K562 (cell line): ENCODE measurements around the gene POLL. TPM values are rescaled to one million over a fixed set of nuclear protein-coding genes. Genes with fewer than 3 reads are reported as not detected.

Source experiments
- CREB1 ChIP-seq, 2 experiments: sonication (generic) in 1 of 2; formaldehyde crosslinking in 1 of 2; IDR thresholded peaks; 2 replicates each; pipeline versions ENCODE4 v1.6.1 to v1.8.0; 2012 to 2022; ENCODE audit warnings: inconsistent platforms in 1 of 2, mild to moderate bottlenecking in 1 of 2, missing genetic modification reagents in 1 of 2, moderate library complexity in 1 of 2
- HCFC1 ChIP-seq: IDR thresholded peaks from 2 replicates; pipeline ENCODE4 v1.6.1; 2012; ENCODE audit warnings: low read depth, low read length, improper control_type of control experiment
- HMGN3 ChIP-seq: IDR thresholded peaks from 2 replicates; pipeline ENCODE4 v1.6.1; 2011; ENCODE audit warnings: borderline replicate concordance, low read depth, mild to moderate bottlenecking, mixed read lengths, low read length; ENCODE audit not compliant: insufficient read length; ENCODE audit errors: extremely low read depth
- KDM2B ChIP-seq: fragments of 250-450 bp; sonication (Bioruptor Pico); IDR thresholded peaks from 2 replicates; pipeline ENCODE4 v1.8.0; 2021; ENCODE audit warnings: mild to moderate bottlenecking, moderate library complexity
- MAFF ChIP-seq: IDR thresholded peaks from 2 replicates; pipeline ENCODE4 v1.6.1; 2012; ENCODE audit warnings: low read length, improper control_type of control experiment
- MCM7 ChIP-seq, 2 experiments: fragments of 450-650 bp; IDR thresholded peaks; 2 replicates each; pipeline ENCODE4 v1.6.1; 2016 to 2018
- POLR2AphosphoS5 ChIP-seq: IDR thresholded peaks from 2 replicates; pipeline ENCODE4 v1.6.1; 2011; ENCODE audit warnings: mild to moderate bottlenecking, low read depth, low read length, moderate library complexity; ENCODE audit not compliant: control insufficient read depth, insufficient read depth
- PPARD ChIP-seq: fragments of 250-450 bp; sonication (Bioruptor Pico); IDR thresholded peaks from 2 replicates; pipeline ENCODE4 v1.8.0; 2022; ENCODE audit warnings: inconsistent platforms, mild to moderate bottlenecking, moderate library complexity
- RAD51 ChIP-seq: fragments of 450-650 bp; IDR thresholded peaks from 2 replicates; pipeline ENCODE4 v1.7.1; 2016; ENCODE audit warnings: low read depth, mild to moderate bottlenecking, borderline replicate concordance
- TCF3 ChIP-seq: sonication (generic); formaldehyde crosslinking; IDR thresholded peaks from 2 replicates; pipeline ENCODE4 v1.4.0; 2020; ENCODE audit warnings: mild to moderate bottlenecking, missing genetic modification reagents
- THRAP3 ChIP-seq: fragments of 450-650 bp; IDR thresholded peaks from 2 replicates; pipeline ENCODE4 v1.6.1; 2016; ENCODE audit warnings: mild to moderate bottlenecking, inconsistent platforms, borderline replicate concordance
- ZNF316 ChIP-seq: fragments of 450-650 bp; IDR thresholded peaks from 2 replicates; pipeline ENCODE4 v1.6.1; 2016
- polyA plus RNA-seq, 8 experiments: library from polyadenylated mRNA; depleted of rRNA in 4 of 8; stranded (reverse) in 5 of 8; unstranded in 3 of 8; fragments of >200 nt; fragmentation: Nextera tagmentation in 2 of 8; fragmentation: Illumina TruSeq in 1 of 8; extraction: Ambion mirVana in 2 of 8; extraction: Trizol in 1 of 8; gene quantifications; 2 replicates each; pipeline versions ENCODE4 v1.2.1 to v1.2.3, GENCODE V29; 2011 to 2014; ENCODE audit warnings: inconsistent platforms in 1 of 8, missing spikeins in 1 of 8
- total RNA-seq, 7 experiments: library from RNA; depleted of rRNA in 6 of 7; stranded (reverse); fragments of >200 nt in 6 of 7; fragmentation: Illumina TruSeq in 2 of 7; extraction: Trizol in 2 of 7; gene quantifications; 2 replicates each; pipeline versions ENCODE4 v1.2.1 to v1.2.3, GENCODE V29; 2011 to 2021; ENCODE audit warnings: low replicate concordance in 1 of 7
- TF ChIP-seq, protein P1 (sequence below): sonication (generic); formaldehyde crosslinking; IDR thresholded peaks from 2 replicates; pipeline ENCODE4 v1.4.0; 2020; ENCODE audit warnings: mild to moderate bottlenecking, missing genetic modification reagents
- TF ChIP-seq, protein P2 (sequence below): sonication (generic); formaldehyde crosslinking; IDR thresholded peaks from 2 replicates; pipeline ENCODE4 v1.8.1; 2023; ENCODE audit warnings: mild to moderate bottlenecking, missing genetic modification reagents
- TF ChIP-seq, protein P3 (sequence below), 2 experiments: fragments of 450-650 bp in 1 of 2; sonication (generic) in 1 of 2; formaldehyde crosslinking in 1 of 2; IDR thresholded peaks; 2 replicates each; pipeline versions ENCODE4 v1.7.1 to v1.9.0; 2016 to 2022; ENCODE audit warnings: inconsistent platforms in 1 of 2, mild to moderate bottlenecking in 1 of 2, missing genetic modification reagents in 1 of 2

The POLL gene
- total and polyA plus RNA-seq, 9 of the 15 experiments (the other 6 are each of a cell fraction or from before 2014, with no cell fraction given): 1.2 to 18.7 (median 10.9) TPM

DNA sequence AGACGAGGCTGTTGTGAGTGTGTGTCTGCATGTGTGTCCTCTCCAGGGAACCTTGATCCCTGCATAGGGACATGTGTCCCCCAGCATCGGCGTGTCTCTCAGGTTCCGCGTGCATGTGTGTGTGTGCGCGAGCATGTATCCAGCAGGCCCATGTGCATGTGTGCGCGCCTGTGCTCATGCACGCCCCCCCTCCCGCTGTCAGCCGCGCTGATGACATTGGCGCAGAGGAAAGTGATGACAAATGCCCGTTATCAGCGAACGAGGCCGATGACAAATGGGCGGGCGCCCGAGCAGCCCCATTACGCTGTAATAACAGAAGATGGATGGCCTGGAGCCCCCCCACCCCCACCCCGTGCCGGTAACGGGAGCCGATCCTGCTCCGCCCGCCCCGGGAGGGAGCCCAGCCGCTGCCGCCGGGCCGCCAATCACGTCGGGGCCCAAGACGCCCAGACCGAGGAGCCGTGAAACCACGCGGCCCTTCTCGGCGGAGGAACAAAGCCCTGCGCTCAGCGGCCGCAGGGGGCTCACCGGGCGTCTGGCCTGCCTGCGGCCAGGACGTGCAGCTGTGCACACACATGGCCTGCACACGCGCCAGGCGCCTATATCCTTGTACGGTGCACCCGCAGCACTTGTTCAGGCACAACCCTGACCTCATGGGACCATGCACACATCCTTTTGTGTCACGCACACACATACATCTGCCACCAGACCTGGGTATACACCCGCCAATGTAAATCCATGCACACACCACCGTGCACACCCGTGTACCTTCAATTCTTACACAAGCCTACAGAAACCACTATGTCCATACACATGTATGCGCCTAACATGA is 21.5 kb downstream of the POLL start (continued):
- TF ChIP-seq, protein P1, sequence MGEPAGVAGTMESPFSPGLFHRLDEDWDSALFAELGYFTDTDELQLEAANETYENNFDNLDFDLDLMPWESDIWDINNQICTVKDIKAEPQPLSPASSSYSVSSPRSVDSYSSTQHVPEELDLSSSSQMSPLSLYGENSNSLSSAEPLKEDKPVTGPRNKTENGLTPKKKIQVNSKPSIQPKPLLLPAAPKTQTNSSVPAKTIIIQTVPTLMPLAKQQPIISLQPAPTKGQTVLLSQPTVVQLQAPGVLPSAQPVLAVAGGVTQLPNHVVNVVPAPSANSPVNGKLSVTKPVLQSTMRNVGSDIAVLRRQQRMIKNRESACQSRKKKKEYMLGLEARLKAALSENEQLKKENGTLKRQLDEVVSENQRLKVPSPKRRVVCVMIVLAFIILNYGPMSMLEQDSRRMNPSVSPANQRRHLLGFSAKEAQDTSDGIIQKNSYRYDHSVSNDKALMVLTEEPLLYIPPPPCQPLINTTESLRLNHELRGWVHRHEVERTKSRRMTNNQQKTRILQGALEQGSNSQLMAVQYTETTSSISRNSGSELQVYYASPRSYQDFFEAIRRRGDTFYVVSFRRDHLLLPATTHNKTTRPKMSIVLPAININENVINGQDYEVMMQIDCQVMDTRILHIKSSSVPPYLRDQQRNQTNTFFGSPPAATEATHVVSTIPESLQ: no peak
- TF ChIP-seq MAFF: no peak
- no peak for TF ChIP-seq MCM7 (IDR thresholded peaks at IDR 0.05)
- 0 out of 2 replicates have a peak, but pooled peaks have one; percentile 36 for TF ChIP-seq CREB1 (IDR thresholded peaks at IDR 0.05)
- TF ChIP-seq CREB1 (CRISPR knock-in tag; IDR thresholded peaks at IDR 0.05): peak; percentile 60
- no peak for TF ChIP-seq THRAP3
- no peak for TF ChIP-seq KDM2B (CRISPR knock-in tag)
- no peak for TF ChIP-seq HCFC1
- no peak for TF ChIP-seq POLR2AphosphoS5
- TF ChIP-seq PPARD (CRISPR knock-in tag): no peak
- peak; percentile 69 for TF ChIP-seq HMGN3
- TF ChIP-seq, protein P2, sequence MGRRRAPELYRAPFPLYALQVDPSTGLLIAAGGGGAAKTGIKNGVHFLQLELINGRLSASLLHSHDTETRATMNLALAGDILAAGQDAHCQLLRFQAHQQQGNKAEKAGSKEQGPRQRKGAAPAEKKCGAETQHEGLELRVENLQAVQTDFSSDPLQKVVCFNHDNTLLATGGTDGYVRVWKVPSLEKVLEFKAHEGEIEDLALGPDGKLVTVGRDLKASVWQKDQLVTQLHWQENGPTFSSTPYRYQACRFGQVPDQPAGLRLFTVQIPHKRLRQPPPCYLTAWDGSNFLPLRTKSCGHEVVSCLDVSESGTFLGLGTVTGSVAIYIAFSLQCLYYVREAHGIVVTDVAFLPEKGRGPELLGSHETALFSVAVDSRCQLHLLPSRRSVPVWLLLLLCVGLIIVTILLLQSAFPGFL (CRISPR knock-in tag): no peak
- TF ChIP-seq RAD51: no peak
- TF ChIP-seq, protein P3, sequence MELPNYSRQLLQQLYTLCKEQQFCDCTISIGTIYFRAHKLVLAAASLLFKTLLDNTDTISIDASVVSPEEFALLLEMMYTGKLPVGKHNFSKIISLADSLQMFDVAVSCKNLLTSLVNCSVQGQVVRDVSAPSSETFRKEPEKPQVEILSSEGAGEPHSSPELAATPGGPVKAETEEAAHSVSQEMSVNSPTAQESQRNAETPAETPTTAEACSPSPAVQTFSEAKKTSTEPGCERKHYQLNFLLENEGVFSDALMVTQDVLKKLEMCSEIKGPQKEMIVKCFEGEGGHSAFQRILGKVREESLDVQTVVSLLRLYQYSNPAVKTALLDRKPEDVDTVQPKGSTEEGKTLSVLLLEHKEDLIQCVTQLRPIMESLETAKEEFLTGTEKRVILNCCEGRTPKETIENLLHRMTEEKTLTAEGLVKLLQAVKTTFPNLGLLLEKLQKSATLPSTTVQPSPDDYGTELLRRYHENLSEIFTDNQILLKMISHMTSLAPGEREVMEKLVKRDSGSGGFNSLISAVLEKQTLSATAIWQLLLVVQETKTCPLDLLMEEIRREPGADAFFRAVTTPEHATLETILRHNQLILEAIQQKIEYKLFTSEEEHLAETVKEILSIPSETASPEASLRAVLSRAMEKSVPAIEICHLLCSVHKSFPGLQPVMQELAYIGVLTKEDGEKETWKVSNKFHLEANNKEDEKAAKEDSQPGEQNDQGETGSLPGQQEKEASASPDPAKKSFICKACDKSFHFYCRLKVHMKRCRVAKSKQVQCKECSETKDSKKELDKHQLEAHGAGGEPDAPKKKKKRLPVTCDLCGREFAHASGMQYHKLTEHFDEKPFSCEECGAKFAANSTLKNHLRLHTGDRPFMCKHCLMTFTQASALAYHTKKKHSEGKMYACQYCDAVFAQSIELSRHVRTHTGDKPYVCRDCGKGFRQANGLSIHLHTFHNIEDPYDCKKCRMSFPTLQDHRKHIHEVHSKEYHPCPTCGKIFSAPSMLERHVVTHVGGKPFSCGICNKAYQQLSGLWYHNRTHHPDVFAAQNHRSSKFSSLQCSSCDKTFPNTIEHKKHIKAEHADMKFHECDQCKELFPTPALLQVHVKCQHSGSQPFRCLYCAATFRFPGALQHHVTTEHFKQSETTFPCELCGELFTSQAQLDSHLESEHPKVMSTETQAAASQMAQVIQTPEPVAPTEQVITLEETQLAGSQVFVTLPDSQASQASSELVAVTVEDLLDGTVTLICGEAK (IDR thresholded peaks at IDR 0.05): no peak
- TF ChIP-seq, protein P3 (CRISPR knock-in tag; IDR thresholded peaks at IDR 0.05): no peak
- no peak for TF ChIP-seq TCF3
- TF ChIP-seq ZNF316: no peak
